ENCODE measurements around the gene TTYH2.
"Not testable (repeated sequence)": the region's sequence is repeated elsewhere in the genome, so short reads cannot be mapped to it uniquely, and the experiment has no call there.

The TTYH2 gene

DNA sequence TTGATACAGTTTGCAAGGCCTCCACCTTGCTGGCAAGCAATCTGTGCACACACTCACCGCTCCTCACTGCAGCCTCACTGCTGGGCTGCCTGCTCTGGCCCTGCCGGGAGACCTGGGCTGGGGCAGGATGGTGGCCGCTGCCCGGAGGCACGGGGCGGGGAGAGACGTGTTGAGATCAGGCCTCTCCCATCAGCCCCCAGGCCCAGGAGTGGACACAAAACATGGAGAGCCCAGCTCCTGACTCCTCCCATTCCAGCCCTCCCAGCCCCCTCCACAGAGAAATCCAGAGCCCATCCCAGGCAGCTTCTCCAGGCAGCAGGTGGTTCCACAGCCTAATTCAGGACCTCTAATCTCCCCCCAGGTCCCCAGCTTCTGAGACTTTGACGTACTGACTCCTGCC lies 33.0 kb upstream of the TTYH2 start:
- Histone ChIP-seq H3K27me3 (replicated peaks; ENCODE audit: control insufficient read depth, insufficient read depth, low read length, poor library complexity, severe bottlenecking) (peaks cover 8% of the 10 kb centered on the region), H3K9me3 (ENCODE audit: control insufficient read depth, low read length) (no peaks in the 10 kb centered on the region), H3K27ac (ENCODE audit: insufficient read depth, low read length, poor library complexity, severe bottlenecking) (no peak overlapping the region), H3K4me3 (ENCODE audit: insufficient read depth, low read depth, low read length, poor library complexity, severe bottlenecking) (no peak overlapping the region), H3K4me1 (ENCODE audit: control insufficient read depth, insufficient read depth, low read length, poor library complexity, severe bottlenecking) (no peaks in the 10 kb centered on the region), H3K36me3 (ENCODE audit: control insufficient read depth, insufficient read depth, low read length) (no peaks in the 10 kb centered on the region)
- DNase-seq = no peak

GRCh38 chr17:74181341-74181740 lies 32.0 kb upstream of the TTYH2 start:
- Histone ChIP-seq H3K36me3 (ENCODE audit: control insufficient read depth, insufficient read depth, low read length) (no peaks in the 10 kb centered on the region), H3K4me3 (ENCODE audit: insufficient read depth, low read depth, low read length, poor library complexity, severe bottlenecking) (no peak overlapping the region), H3K4me1 (ENCODE audit: control insufficient read depth, insufficient read depth, low read length, poor library complexity, severe bottlenecking) (no peaks in the 10 kb centered on the region), H3K27ac (ENCODE audit: insufficient read depth, low read length, poor library complexity, severe bottlenecking) (no peak overlapping the region), H3K9me3 (ENCODE audit: control insufficient read depth, low read length) (no peaks in the 10 kb centered on the region), H3K27me3 (replicated peaks; ENCODE audit: control insufficient read depth, insufficient read depth, low read length, poor library complexity, severe bottlenecking) (peaks cover 6% of the 10 kb centered on the region)
- no peak for DNase-seq

DNA sequence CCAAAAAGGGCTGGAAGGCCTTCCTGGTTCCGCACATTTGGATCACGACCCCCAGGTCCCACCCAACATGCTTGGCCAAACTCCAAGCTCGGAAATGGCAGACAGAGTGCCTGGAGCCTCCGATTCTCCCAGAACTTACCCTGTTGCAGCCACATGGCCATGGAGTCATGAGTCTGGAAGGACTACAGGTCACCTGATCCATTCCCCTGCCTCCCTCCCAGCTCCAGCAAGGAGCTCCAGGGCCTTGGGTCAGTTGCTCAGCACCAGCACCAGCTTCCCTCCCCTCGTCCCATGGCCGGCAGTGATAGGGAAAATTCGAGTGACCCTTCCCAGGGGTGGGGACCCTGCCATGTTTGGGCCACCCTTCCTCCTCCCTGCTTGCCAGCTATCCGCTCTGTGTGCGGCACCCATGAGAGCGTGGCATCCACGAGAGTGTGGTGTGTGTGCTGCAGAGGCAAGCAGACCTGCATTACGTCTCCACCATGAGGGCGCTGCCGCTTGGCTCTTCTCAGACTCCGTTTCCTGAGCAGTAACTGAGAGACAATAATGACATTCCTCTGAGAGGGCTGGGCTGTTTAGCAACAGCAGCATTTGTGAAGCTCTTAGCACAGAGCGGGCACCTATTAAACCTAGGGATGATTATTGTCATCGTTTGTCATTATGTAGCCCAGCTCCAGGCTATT lies 31.2 kb upstream of the TTYH2 start:
- DNase-seq = no peak
- no peaks in the 10 kb centered on the region for H3K9me3 ChIP-seq (ENCODE audit: control insufficient read depth, low read length)
- no peak overlapping the region for H3K4me3 ChIP-seq (ENCODE audit: insufficient read depth, low read depth, low read length, poor library complexity, severe bottlenecking)
- H3K27me3 ChIP-seq (replicated peaks; ENCODE audit: control insufficient read depth, insufficient read depth, low read length, poor library complexity, severe bottlenecking) = no peaks in the 10 kb centered on the region
- no peaks in the 10 kb centered on the region for H3K36me3 ChIP-seq (ENCODE audit: control insufficient read depth, insufficient read depth, low read length)
- H3K4me1 ChIP-seq (ENCODE audit: control insufficient read depth, insufficient read depth, low read length, poor library complexity, severe bottlenecking) = no peaks in the 10 kb centered on the region
- H3K27ac ChIP-seq (ENCODE audit: insufficient read depth, low read length, poor library complexity, severe bottlenecking) = no peak overlapping the region

- no peaks in the 10 kb centered on the region for H3K4me1 ChIP-seq (ENCODE audit: control insufficient read depth, insufficient read depth, low read length, poor library complexity, severe bottlenecking)
- no peak overlapping the region for H3K4me3 ChIP-seq (ENCODE audit: insufficient read depth, low read depth, low read length, poor library complexity, severe bottlenecking)
- no peak for DNase-seq
- H3K27me3 ChIP-seq (replicated peaks; ENCODE audit: control insufficient read depth, insufficient read depth, low read length, poor library complexity, severe bottlenecking) = no peaks in the 10 kb centered on the region
- no peak overlapping the region for H3K27ac ChIP-seq (ENCODE audit: insufficient read depth, low read length, poor library complexity, severe bottlenecking)
- H3K9me3 ChIP-seq (ENCODE audit: control insufficient read depth, low read length) = no peaks in the 10 kb centered on the region
- no peaks in the 10 kb centered on the region for H3K36me3 ChIP-seq (ENCODE audit: control insufficient read depth, insufficient read depth, low read length)
Measured at GRCh38 chr17:74183411-74183810, 30.0 kb upstream of the TTYH2 start.

DNA sequence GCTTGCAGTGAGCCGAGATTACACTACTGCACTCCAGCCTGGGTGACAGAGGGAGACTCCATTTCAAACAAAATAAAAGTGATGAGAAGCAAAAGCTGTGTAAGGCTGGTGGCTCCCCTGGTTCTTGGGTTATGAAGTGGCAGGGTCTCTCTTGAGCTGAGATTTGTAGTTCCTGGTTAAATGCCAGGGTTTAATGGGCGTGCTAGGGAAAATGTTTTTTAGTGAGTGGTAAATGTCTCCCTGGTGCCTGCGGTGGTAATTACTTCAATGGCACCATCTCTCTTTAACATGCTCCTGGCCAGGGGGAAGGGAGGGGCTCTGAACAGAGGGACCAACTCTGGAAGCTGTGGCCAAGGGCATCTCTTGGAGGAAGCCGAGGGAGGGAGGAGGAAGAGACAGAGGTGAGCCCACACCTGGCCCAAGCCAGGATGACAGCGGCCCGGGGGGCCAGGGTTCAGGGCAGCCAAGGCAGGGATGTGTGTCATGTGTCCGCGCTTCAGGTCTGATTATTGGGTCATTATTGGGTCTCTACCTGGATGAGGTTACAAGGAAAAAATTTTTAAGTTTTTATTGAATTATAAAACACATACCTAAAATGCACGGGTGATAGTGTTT lies 27.7 kb upstream of the TTYH2 start:
- Histone ChIP-seq H3K27me3 (replicated peaks; ENCODE audit: control insufficient read depth, insufficient read depth, low read length, poor library complexity, severe bottlenecking) (no peaks in the 10 kb centered on the region), H3K27ac (ENCODE audit: insufficient read depth, low read length, poor library complexity, severe bottlenecking) (no peak overlapping the region), H3K4me1 (ENCODE audit: control insufficient read depth, insufficient read depth, low read length, poor library complexity, severe bottlenecking) (no peaks in the 10 kb centered on the region), H3K9me3 (ENCODE audit: control insufficient read depth, low read length) (no peaks in the 10 kb centered on the region), H3K4me3 (ENCODE audit: insufficient read depth, low read depth, low read length, poor library complexity, severe bottlenecking) (no peak overlapping the region), H3K36me3 (ENCODE audit: control insufficient read depth, insufficient read depth, low read length) (no peaks in the 10 kb centered on the region)
- DNase-seq = no peak

DNA sequence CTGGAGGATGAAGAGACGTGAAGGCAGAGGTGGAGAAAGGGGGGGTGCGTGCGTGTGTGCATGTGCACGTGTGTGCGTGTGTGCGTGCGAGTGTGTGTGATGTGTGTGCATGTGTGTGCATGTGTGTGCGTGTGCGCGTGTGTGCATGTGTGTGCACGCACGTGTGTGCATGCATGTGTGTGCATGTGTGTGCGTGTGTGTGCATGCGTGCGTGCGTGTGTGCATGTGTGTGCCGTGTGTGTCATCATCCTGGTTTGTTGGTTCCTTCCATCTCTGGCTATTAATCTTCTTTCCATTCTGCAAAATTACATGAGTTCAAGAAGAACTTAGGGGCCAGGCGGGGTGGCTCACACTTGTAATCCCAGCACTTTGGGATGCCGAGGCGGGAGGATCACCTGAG lies 26.9 kb upstream of the TTYH2 start:
- no peaks in the 10 kb centered on the region for H3K36me3 ChIP-seq (ENCODE audit: control insufficient read depth, insufficient read depth, low read length)
- H3K4me3 ChIP-seq (ENCODE audit: insufficient read depth, low read depth, low read length, poor library complexity, severe bottlenecking) = no peak overlapping the region
- no peak for DNase-seq

DNA sequence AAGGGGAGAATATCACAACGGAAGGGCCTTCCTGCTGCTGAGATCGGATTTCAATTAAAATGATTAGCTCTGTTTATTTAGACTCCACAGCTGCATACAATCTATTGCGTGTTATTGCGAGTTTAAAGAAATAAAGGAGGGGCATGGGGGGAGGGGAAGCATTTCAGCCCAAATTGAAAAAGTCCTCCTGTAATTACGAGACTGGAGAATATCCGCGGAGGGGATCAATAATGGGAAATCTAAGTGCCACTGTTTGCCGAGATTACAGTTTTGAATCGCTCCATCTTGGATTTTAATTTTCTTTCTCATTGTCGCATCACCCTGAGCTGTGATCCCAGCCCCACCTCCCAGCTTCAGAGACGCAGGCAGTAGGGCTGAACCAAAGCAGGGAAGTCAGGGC lies 25.6 kb upstream of the TTYH2 start:
- Histone ChIP-seq H3K4me3 (ENCODE audit: insufficient read depth, low read depth, low read length, poor library complexity, severe bottlenecking) (no peak overlapping the region), H3K27me3 (replicated peaks; ENCODE audit: control insufficient read depth, insufficient read depth, low read length, poor library complexity, severe bottlenecking) (no peaks in the 10 kb centered on the region), H3K36me3 (ENCODE audit: control insufficient read depth, insufficient read depth, low read length) (no peaks in the 10 kb centered on the region), H3K9me3 (ENCODE audit: control insufficient read depth, low read length) (no peaks in the 10 kb centered on the region), H3K27ac (ENCODE audit: insufficient read depth, low read length, poor library complexity, severe bottlenecking) (no peak overlapping the region), H3K4me1 (ENCODE audit: control insufficient read depth, insufficient read depth, low read length, poor library complexity, severe bottlenecking) (no peaks in the 10 kb centered on the region)
- DNase-seq = no peak

More for the DNA sequence above, 26.9 kb upstream of the TTYH2 start:
- no peaks in the 10 kb centered on the region for H3K27me3 ChIP-seq (replicated peaks; ENCODE audit: control insufficient read depth, insufficient read depth, low read length, poor library complexity, severe bottlenecking)
- H3K4me1 ChIP-seq (ENCODE audit: control insufficient read depth, insufficient read depth, low read length, poor library complexity, severe bottlenecking) = no peaks in the 10 kb centered on the region
- no peaks in the 10 kb centered on the region for H3K9me3 ChIP-seq (ENCODE audit: control insufficient read depth, low read length)
- H3K27ac ChIP-seq (ENCODE audit: insufficient read depth, low read length, poor library complexity, severe bottlenecking) = no peak overlapping the region

- H3K9me3 ChIP-seq (ENCODE audit: control insufficient read depth, low read length); H3K36me3 ChIP-seq (ENCODE audit: control insufficient read depth, insufficient read depth, low read length); H3K4me3 ChIP-seq (ENCODE audit: insufficient read depth, low read depth, low read length, poor library complexity, severe bottlenecking); H3K27ac ChIP-seq (ENCODE audit: insufficient read depth, low read length, poor library complexity, severe bottlenecking); H3K4me1 ChIP-seq (ENCODE audit: control insufficient read depth, insufficient read depth, low read length, poor library complexity, severe bottlenecking); H3K27me3 ChIP-seq (replicated peaks; ENCODE audit: control insufficient read depth, insufficient read depth, low read length, poor library complexity, severe bottlenecking); DNase-seq: not testable (repeated sequence)
Measured at GRCh38 chr17:74188687-74189086, 24.7 kb upstream of the TTYH2 start.

- Histone ChIP-seq H3K9me3 (ENCODE audit: control insufficient read depth, low read length) (no peaks in the 10 kb centered on the region), H3K27ac (ENCODE audit: insufficient read depth, low read length, poor library complexity, severe bottlenecking) (no peak overlapping the region), H3K4me1 (ENCODE audit: control insufficient read depth, insufficient read depth, low read length, poor library complexity, severe bottlenecking) (no peaks in the 10 kb centered on the region), H3K27me3 (replicated peaks; ENCODE audit: control insufficient read depth, insufficient read depth, low read length, poor library complexity, severe bottlenecking) (peaks cover 4% of the 10 kb centered on the region), H3K4me3 (ENCODE audit: insufficient read depth, low read depth, low read length, poor library complexity, severe bottlenecking) (no peak overlapping the region), H3K36me3 (ENCODE audit: control insufficient read depth, insufficient read depth, low read length) (no peaks in the 10 kb centered on the region)
- no peak for DNase-seq
Measured at GRCh38 chr17:74190154-74190553, 23.2 kb upstream of the TTYH2 start.

GRCh38 chr17:74190807-74191406 lies 22.5 kb upstream of the TTYH2 start:
- H3K36me3 ChIP-seq (ENCODE audit: control insufficient read depth, insufficient read depth, low read length) = no peaks in the 10 kb centered on the region
- no peaks in the 10 kb centered on the region for H3K4me1 ChIP-seq (ENCODE audit: control insufficient read depth, insufficient read depth, low read length, poor library complexity, severe bottlenecking)
- no peak for DNase-seq
- peaks cover 4% of the 10 kb centered on the region for H3K27me3 ChIP-seq (replicated peaks; ENCODE audit: control insufficient read depth, insufficient read depth, low read length, poor library complexity, severe bottlenecking)
- no peak overlapping the region for H3K27ac ChIP-seq (ENCODE audit: insufficient read depth, low read length, poor library complexity, severe bottlenecking)
- H3K4me3 ChIP-seq (ENCODE audit: insufficient read depth, low read depth, low read length, poor library complexity, severe bottlenecking) = no peak overlapping the region
- no peaks in the 10 kb centered on the region for H3K9me3 ChIP-seq (ENCODE audit: control insufficient read depth, low read length)

All from effector memory CD4-positive, alpha-beta T cell (primary cell).